Thyroid gland (tissue), 4 donors: ENCODE measurements around the gene GRIK4.

ENCODE experiments used
- CTCF ChIP-seq, 6 experiments: fragments of 200-600 bp in 3 of 6; fragments of 450-650 bp in 3 of 6; sonication (generic) in 3 of 6; IDR thresholded peaks; one replicate each; pipeline ENCODE4 v1.5.1; 2016 to 2019; ENCODE audit warnings: antibody characterized with exemption in 6 of 6, mild to moderate bottlenecking in 2 of 6, inconsistent platforms in 1 of 6, moderate library complexity in 1 of 6
- POLR2A ChIP-seq, 2 donors: fragments of 450-650 bp; IDR thresholded peaks; one replicate each; pipeline ENCODE4 v1.6.1; 2017; ENCODE audit warnings: antibody characterized with exemption in 2 of 2, mild to moderate bottlenecking in 2 of 2, moderate library complexity in 1 of 2

GRCh38 chr11:120529911-120530310 is 18.4 kb downstream of the GRIK4 start:
- TF ChIP-seq CTCF (IDR thresholded peaks at IDR 0.05) (no peak), POLR2A (IDR thresholded peaks at IDR 0.05) (no peak)
